Bronchial epithelial cell (primary cell): ENCODE measurements around the gene RRAGC. TPM values are rescaled to one million over a fixed set of nuclear protein-coding genes. Genes with fewer than 3 reads are reported as not detected.

Source experiments
- DNase-seq: peaks from one replicate; pipeline ENCODE4 v3.0.0-alpha.2; 2010; ENCODE audit warnings: low read depth
- FAIRE-seq: peaks from 2 replicates; lab custom pipeline; 2011; peaks lifted over from hg19 to GRCh38; lab: Jason Lieb, UNC
- H3K27me3 ChIP-seq: 2 replicates; pipeline ENCODE4 v1.5.1; 2011; ENCODE audit warnings: low read length; ENCODE audit not compliant: control insufficient read depth, insufficient read depth
- H3K36me3 ChIP-seq: 2 replicates; pipeline ENCODE4 v1.5.1; 2011; ENCODE audit warnings: low read length; ENCODE audit not compliant: control insufficient read depth, insufficient read depth
- H3K4me3 ChIP-seq: 2 replicates; pipeline ENCODE4 v1.5.1; 2011; ENCODE audit warnings: mild to moderate bottlenecking, low read depth, low read length, control low read depth
- total RNA-seq: library from RNA; depleted of rRNA; stranded (reverse); fragments of >200 nt; gene quantifications from 2 replicates; pipeline ENCODE4 v1.2.1, GENCODE V29; 2014
- TF ChIP-seq, protein P1 (sequence below): IDR thresholded peaks from 2 replicates; pipeline ENCODE4 v1.5.1; 2011; ENCODE audit warnings: mild to moderate bottlenecking, moderate library complexity, low read length, control low read depth, inconsistent platforms; ENCODE audit not compliant: insufficient read depth, severe bottlenecking

Gene RRAGC
- total RNA-seq, 1 donor from 2014 or later = 23.4 TPM

DNA sequence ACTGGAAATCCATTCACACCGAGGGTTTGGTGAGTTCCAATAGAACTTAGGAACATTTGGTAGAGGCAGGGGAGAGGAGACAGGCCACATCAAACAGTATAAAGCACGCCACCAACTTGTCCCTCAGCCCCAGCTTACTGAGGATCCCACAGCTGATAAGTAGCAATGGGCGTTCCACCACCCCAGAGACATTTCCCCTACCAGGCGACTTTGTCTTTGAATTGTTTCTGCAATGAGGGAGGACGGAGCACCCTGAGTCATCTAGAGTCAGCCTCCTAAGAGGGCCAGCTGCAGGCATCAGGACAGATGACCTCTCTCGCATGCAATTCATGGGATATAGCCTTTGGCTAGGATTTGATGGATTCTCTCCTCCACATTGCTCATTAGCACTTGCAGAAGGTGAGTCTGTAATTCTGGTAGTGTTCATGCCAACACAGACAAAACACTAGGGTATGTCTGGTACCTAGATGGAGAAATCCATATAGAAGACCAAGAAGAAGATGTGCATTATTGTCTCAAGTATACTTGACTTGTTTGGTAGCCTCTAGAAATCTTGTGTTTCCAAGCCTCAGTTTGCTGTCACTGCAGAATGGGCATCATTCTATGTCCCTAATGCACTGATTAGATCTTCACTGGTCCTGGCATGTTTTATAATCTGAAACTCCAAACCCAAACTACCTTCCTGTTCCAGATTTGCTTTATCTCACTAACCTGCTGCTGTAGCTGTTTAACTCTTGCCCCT is 69.0 kb downstream of the RRAGC start:
- Histone ChIP-seq H3K4me3 (no peak overlapping the region), H3K36me3 (no peaks in the 10 kb centered on the region), H3K27me3 (peaks cover 2% of the 10 kb centered on the region)
- TF ChIP-seq, protein P1, sequence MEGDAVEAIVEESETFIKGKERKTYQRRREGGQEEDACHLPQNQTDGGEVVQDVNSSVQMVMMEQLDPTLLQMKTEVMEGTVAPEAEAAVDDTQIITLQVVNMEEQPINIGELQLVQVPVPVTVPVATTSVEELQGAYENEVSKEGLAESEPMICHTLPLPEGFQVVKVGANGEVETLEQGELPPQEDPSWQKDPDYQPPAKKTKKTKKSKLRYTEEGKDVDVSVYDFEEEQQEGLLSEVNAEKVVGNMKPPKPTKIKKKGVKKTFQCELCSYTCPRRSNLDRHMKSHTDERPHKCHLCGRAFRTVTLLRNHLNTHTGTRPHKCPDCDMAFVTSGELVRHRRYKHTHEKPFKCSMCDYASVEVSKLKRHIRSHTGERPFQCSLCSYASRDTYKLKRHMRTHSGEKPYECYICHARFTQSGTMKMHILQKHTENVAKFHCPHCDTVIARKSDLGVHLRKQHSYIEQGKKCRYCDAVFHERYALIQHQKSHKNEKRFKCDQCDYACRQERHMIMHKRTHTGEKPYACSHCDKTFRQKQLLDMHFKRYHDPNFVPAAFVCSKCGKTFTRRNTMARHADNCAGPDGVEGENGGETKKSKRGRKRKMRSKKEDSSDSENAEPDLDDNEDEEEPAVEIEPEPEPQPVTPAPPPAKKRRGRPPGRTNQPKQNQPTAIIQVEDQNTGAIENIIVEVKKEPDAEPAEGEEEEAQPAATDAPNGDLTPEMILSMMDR = no peak
- DNase-seq = no peak
- FAIRE-seq = no peak

DNA sequence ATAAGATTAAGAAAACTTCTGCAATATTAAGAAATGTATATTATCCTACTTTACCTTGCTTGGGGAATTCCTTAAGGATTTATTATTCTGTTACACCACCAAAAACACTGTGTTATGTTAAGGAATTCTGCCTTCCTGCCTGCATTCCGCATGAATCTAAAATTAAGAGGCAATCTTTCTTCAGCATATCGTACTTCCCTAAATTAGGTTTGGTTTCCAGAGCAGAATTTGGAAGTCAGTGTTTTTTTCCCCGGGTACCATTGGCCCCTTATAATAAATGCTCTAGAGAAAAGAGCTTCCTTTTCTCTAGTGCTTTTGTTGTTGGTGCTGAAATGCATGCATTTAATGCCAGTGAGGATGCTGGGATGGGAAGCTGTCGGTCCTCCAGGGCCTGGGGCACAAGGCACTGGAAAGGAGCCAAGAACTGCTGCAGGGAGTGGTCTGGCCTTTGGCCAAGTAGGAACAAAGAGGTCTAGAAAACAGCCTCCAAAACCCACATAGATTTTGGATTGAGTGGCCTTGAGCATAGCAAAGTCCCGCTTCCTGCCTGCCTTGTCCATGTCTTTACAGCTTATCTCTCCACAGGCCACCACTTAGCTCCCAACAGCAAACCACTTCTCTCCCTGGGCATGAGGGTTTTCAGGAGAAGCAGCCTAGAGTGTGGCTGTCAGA is 69.9 kb downstream of the RRAGC start:
- FAIRE-seq = no peak
- TF ChIP-seq, protein P1 = no peak
- Histone ChIP-seq H3K27me3 (peaks cover 2% of the 10 kb centered on the region), H3K36me3 (no peaks in the 10 kb centered on the region), H3K4me3 (no peak overlapping the region)
- peak; percentile 3 for DNase-seq

DNA sequence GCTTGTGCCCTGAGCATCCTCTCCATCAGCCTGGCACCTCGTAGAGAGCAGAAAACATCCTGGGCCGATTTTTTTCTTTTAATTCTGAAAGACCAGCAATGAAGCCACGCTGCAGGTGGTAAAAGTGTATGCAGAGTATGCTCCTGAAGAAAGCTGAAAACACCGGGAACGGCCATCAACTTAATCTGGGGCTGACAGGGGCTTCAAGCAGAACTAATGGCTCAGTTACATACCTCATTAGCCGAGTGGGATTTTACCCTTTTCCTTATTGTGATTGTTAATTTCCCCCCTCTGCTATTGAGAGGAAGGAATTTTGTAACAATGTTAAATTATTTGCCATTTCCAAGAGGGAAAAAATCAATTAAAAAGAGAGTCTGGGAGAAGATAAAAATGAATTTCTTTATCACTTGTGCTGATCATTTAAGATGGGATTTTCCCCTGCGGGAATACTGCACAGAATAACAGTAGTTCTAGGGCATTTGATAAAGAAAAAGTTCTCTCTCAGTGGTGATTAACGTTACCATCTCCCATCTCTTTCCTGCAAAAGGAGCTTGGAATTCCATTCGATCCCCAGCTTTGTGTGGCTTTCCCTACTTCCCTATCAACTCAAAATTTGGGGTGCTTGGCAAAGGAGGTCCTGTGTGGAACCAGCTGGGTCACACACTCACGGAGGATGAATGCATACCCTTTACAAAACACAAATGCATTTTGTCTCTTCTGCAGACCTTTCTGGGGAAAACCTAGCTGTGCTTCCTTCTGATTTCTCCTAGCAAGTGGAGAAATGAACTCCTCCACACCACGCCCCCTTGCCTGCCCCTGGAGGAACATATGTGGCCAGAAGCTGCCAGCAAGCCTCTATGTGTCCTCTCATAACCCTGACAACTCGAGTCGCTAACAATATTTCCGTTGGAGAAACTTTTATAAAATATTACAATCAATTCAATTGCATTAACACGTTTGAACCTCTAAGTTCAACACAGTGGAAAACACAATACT is 70.9 kb downstream of the RRAGC start:
- FAIRE-seq (no peak), DNase-seq (no peak)
- no peak overlapping the region for H3K4me3 ChIP-seq
- TF ChIP-seq, protein P1 = no peak
- H3K36me3 ChIP-seq = no peaks in the 10 kb centered on the region
- peaks cover 7% of the 10 kb centered on the region for H3K27me3 ChIP-seq

Other genes starting within 250 kb of the RRAGC start
- gene MYCBP, start 13.6 kb upstream of the RRAGC start, total RNA-seq = 11.6 and 15.8 TPM in 2 replicates
- gene GJA9, start 21.8 kb upstream of the RRAGC start, total RNA-seq = 0.26 TPM in 1 of 2 replicates, not detected in the other
- 5.0 and 18.7 TPM in 2 replicates for gene RHBDL2, start 82.1 kb upstream of the RRAGC start, total RNA-seq
- gene AKIRIN1, start 131.5 kb upstream of the RRAGC start, total RNA-seq = 37.9 and 46.9 TPM in 2 replicates
- gene NDUFS5, start 166.6 kb upstream of the RRAGC start, total RNA-seq = 417 and 613 TPM in 2 replicates